Activated naive CD4-positive, alpha-beta T cell treated with anti-CD3 and anti-CD28 coated beads, Interleukin-2, amount 50 U/mL, for 24 hours (primary cell): ENCODE results near the gene IRS2.

Source experiments
- H3K27ac Mint-ChIP-seq: one replicate; pipeline ENCODE4 v1.8.0; 2021; ENCODE audit warnings: mild to moderate bottlenecking, mixed read lengths
- H3K27me3 Mint-ChIP-seq: one replicate; pipeline ENCODE4 v1.8.0; 2021; ENCODE audit warnings: mixed read lengths
- H3K36me3 Mint-ChIP-seq: one replicate; pipeline ENCODE4 v1.8.0; 2021; ENCODE audit warnings: mixed read lengths
- H3K4me1 Mint-ChIP-seq: one replicate; pipeline ENCODE4 v1.8.0; 2021; ENCODE audit warnings: mixed read lengths
- H3K4me3 Mint-ChIP-seq: one replicate; pipeline ENCODE4 v1.8.0; 2021; ENCODE audit warnings: mild to moderate bottlenecking, mixed read lengths
- H3K9me3 Mint-ChIP-seq: one replicate; pipeline ENCODE4 v1.8.0; 2021; ENCODE audit warnings: mixed read lengths

Gene IRS2

GRCh38 chr13:109703250-109703649, 83.1 kb downstream of the IRS2 start:
- Mint-ChIP-seq H3K27me3 (peaks cover 16% of the 10 kb centered on the region), H3K9me3 (no peaks in the 10 kb centered on the region), H3K36me3 (no peaks in the 10 kb centered on the region), H3K4me3 (no peak overlapping the region), H3K4me1 (peaks cover 15% of the 10 kb centered on the region), H3K27ac (no peak overlapping the region)
